Transverse colon (tissue), 4 donors: ENCODE data around the gene SETD5. TPM values are rescaled to one million over a fixed set of nuclear protein-coding genes. Genes with fewer than 3 reads are reported as not detected.

Experiments
- DNase-seq: peaks from one replicate; pipeline ENCODE4 v3.0.0-alpha.2; 2019
- H3K27ac ChIP-seq, 4 donors: fragments of 200-600 bp; sonication (generic); 2 replicates each; pipeline ENCODE4 v1.5.1; 2016 to 2018; ENCODE audit warnings: inconsistent platforms in 4 of 4
- H3K27me3 ChIP-seq: fragments of 200-600 bp; sonication (generic); 2 replicates; pipeline ENCODE4 v1.5.1; 2017; ENCODE audit warnings: inconsistent platforms
- H3K36me3 ChIP-seq, 4 donors: fragments of 200-600 bp; sonication (generic); 2 replicates each; pipeline ENCODE4 v1.5.1; 2017 to 2019; ENCODE audit warnings: inconsistent platforms in 4 of 4
- H3K4me1 ChIP-seq, 4 donors: fragments of 200-600 bp; sonication (generic); 2 replicates each; pipeline ENCODE4 v1.5.1; 2017 to 2020; ENCODE audit warnings: inconsistent platforms in 4 of 4
- H3K4me3 ChIP-seq, 4 donors: fragments of 200-600 bp; sonication (generic); 1 replicate in 1 of 4; 2 replicates in 3 of 4; pipeline versions ENCODE4 v1.5.1 to v1.6.1; 2017 to 2019; ENCODE audit warnings: inconsistent platforms in 4 of 4
- H3K9me3 ChIP-seq, 2 donors: fragments of 200-600 bp; sonication (generic); 2 replicates each; pipeline ENCODE4 v1.5.1; 2017 to 2019; ENCODE audit warnings: inconsistent platforms in 2 of 2
- EP300 ChIP-seq: sonication (generic); formaldehyde crosslinking; IDR thresholded peaks from one replicate; pipeline ENCODE4 v1.6.1; 2017; ENCODE audit warnings: antibody characterized with exemption, low read depth
- POLR2A ChIP-seq: fragments of 450-650 bp; IDR thresholded peaks from one replicate; pipeline ENCODE4 v1.6.1; 2016; ENCODE audit warnings: antibody characterized with exemption, mild to moderate bottlenecking, moderate library complexity
- POLR2AphosphoS5 ChIP-seq, 3 donors: sonication (generic); formaldehyde crosslinking; IDR thresholded peaks; one replicate each; pipeline ENCODE4 v1.6.1; 2016; ENCODE audit warnings: antibody characterized with exemption in 3 of 3
- WGBS, 2 donors: methylation state at CpG; one replicate each; pipeline ENCODE4 v1.1.5; 2018; ENCODE audit warnings: low coverage in 1 of 2; 5-methylcytosine and 5-hydroxymethylcytosine counted together
- in situ Hi-C, 4 donors: fragments of 200-750 bp; cut with MboI; loops; one replicate each; pipeline versions ENCODE4 v1.15.0 to v1.15.1; 2017; ENCODE audit warnings: low sequenced_read_pairs in 3 of 4, low pct_ligation_motif_present in 1 of 4, low pct_unique_long_range_greater_than_20kb in 1 of 4
- intact Hi-C: fragments of 100-400 bp; cut with DNase I; formaldehyde crosslinking; loops from one replicate; pipeline ENCODE4 v1.15.1; 2023; ENCODE audit warnings: low total_unique reads
- total RNA-seq, 4 donors: library from RNA; depleted of rRNA; stranded (reverse); fragments of >200 nt; gene quantifications; one replicate each; pipeline ENCODE4 v1.1.0, GENCODE V29; 2016
- TF ChIP-seq, protein P1 (sequence below), 5 experiments: fragments of 200-600 bp in 3 of 5; fragments of 450-650 bp in 2 of 5; sonication (generic) in 3 of 5; IDR thresholded peaks; 1 replicate in 2 of 5; 2 replicates in 3 of 5; pipeline ENCODE4 v1.5.1; 2016 to 2017; ENCODE audit warnings: antibody characterized with exemption in 5 of 5, inconsistent platforms in 3 of 5, mild to moderate bottlenecking in 2 of 5, moderate library complexity in 1 of 5

Gene SETD5
- total RNA-seq, 4 donors from 2014 or later = 70.6 to 161 (median 129) TPM

DNA sequence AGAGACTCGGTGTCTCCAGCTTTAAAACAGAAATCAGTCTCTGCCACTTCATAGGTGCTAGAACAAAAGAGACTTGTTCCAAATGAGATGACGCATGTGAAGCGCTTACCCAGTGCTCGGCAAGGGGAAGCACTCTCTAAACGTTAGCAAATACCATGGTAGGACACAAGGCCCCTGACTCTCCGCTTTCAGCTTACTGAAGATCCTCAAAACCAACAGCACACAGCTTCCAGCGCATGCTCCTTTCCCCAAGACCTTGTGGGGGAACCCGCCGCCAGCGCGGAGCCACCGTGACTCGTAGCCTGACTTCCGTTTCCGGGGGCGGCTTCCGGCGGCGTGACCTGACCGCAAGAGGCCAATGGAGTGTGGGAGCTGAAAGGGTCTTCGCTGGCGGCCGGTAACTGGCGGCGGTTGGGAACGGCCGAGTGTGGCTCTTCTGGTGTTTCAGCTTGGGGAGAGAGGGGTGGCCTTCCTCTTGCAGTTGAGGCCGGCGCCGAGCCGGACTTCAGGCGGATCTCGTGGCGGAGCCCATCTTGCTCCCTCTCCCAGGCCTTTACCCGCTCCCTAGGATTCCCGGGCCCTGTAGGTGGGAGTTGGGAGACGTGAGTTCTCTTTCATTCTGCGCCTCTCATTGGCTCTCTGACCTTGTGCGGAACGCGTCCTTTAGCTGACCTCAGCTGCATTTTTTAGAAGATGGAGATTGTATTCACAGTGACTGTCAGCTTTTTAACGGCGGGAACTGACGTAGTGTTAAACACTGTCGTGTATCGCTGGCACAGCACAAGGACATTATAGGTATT lies 34.5 kb upstream of the SETD5 start, which contains the start of gene THUMPD3:
Gene THUMPD3 (plus strand): TSS at position 324 of the 800 bp plus-strand sequence. CDS start 2,015 bp downstream, outside the sequence.
- Histone ChIP-seq H3K9me3 (no peaks in the 10 kb centered on the region), H3K27ac (peak within 1 kb of the TSS; percentile 87 to 93 (median 92)), H3K36me3 (peaks cover 0 to 27% (median 11%) of the 10 kb centered on the region in 4 donors), H3K4me3 (peak within 1 kb of the TSS; percentile 50 to 90 (median 56)), H3K4me1 (peaks cover 4 to 23% (median 21%) of the 10 kb centered on the region in 4 donors), H3K27me3 (no peaks in the 10 kb centered on the region)
- peak; percentile 79 for TF ChIP-seq POLR2A
- TF ChIP-seq, protein P1, sequence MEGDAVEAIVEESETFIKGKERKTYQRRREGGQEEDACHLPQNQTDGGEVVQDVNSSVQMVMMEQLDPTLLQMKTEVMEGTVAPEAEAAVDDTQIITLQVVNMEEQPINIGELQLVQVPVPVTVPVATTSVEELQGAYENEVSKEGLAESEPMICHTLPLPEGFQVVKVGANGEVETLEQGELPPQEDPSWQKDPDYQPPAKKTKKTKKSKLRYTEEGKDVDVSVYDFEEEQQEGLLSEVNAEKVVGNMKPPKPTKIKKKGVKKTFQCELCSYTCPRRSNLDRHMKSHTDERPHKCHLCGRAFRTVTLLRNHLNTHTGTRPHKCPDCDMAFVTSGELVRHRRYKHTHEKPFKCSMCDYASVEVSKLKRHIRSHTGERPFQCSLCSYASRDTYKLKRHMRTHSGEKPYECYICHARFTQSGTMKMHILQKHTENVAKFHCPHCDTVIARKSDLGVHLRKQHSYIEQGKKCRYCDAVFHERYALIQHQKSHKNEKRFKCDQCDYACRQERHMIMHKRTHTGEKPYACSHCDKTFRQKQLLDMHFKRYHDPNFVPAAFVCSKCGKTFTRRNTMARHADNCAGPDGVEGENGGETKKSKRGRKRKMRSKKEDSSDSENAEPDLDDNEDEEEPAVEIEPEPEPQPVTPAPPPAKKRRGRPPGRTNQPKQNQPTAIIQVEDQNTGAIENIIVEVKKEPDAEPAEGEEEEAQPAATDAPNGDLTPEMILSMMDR (IDR thresholded peaks at IDR 0.05) = no peak
- TF ChIP-seq EP300 = no peak
- peak; percentile 71 to 88 (median 87) for TF ChIP-seq POLR2AphosphoS5 (IDR thresholded peaks at IDR 0.05)
- DNase-seq = peak; percentile 90
- in situ Hi-C loops (loop anchor here in 2 of 4 donors (25.0 kb wide), 2 partner anchors 99 to 299 kb away; no protein-coding TSS in a partner anchor), intact Hi-C loops (no loop called here)
- 0 to 3% methylated on average over 6 to 46 of the region's 46 CpGs for WGBS, 2 donors

DNA sequence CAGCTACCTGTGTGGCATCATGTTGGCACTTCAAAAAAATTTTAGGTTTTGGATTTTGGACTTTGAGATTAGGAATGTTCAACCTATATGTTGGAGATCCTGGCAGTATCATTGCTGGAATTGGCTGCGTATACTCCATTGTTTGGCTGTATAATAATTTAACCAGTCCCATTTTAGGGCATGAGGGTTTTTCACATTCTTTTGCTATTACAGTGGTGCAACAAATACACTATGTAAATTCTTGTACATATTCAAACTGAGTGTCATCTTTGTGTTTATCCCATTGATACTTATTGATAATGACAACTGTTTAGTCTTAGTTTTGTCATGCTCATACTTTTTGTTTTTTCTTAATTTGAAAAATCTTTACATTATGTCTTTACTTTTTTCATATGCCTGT lies 27.9 kb upstream of the SETD5 start:
- Histone ChIP-seq H3K27me3 (no peaks in the 10 kb centered on the region), H3K27ac (no peak overlapping the region), H3K36me3 (peaks cover 0 to 80% (median 31%) of the 10 kb centered on the region in 4 donors), H3K4me3 (no peak overlapping the region), H3K4me1 (peaks cover 0 to 6% (median 4%) of the 10 kb centered on the region in 4 donors), H3K9me3 (no peaks in the 10 kb centered on the region)
- in situ Hi-C loops = loop anchor here in 2 of 4 donors (25.0 kb wide), 2 partner anchors 93 to 293 kb away; no protein-coding TSS in a partner anchor
- TF ChIP-seq EP300 (no peak), POLR2AphosphoS5 (IDR thresholded peaks at IDR 0.05) (no peak), POLR2A (no peak)
- TF ChIP-seq, protein P1 (IDR thresholded peaks at IDR 0.05) = no peak
- WGBS, 2 donors = 93 to 100% methylated on average over 1 of the region's 1 CpG
- DNase-seq = no peak
- intact Hi-C loops = no loop called here

DNA sequence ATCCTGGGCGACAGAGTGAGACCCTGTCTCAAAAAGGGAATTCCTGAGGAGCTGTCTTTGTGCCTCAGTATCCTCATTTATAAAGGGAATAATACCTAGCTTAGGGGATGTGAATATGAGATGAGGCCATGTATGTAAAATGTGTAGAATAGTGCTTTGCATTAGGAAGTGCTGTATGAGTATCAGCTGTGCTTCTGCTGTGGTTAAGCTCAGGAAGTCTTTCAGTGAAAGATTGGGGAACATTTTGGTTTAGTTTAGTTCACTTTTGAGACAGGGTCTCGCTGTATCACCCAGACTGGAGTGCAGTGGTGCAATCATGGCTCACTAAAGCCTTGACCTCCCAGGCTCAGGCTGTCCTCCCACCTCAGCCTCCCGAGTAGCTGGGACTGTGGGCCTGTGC lies 23.9 kb upstream of the SETD5 start:
- intact Hi-C loops (no loop called here), in situ Hi-C loops (loop anchor here in 2 of 4 donors (25.0 kb wide), 2 partner anchors 89 to 289 kb away; no protein-coding TSS in a partner anchor)
- H3K9me3 ChIP-seq = no peaks in the 10 kb centered on the region
- WGBS, 2 donors = 78 to 100% methylated on average over 1 to 3 of the region's 3 CpGs
- H3K4me3 ChIP-seq = no peak overlapping the region
- H3K27me3 ChIP-seq = no peaks in the 10 kb centered on the region
- TF ChIP-seq, protein P1 (IDR thresholded peaks at IDR 0.05) = no peak
- TF ChIP-seq POLR2A (no peak), POLR2AphosphoS5 (IDR thresholded peaks at IDR 0.05) (no peak), EP300 (no peak)
- peaks cover 0 to 74% (median 36%) of the 10 kb centered on the region in 4 donors for H3K36me3 ChIP-seq
- H3K4me1 ChIP-seq = no peaks in the 10 kb centered on the region
- no peak overlapping the region for H3K27ac ChIP-seq
- DNase-seq = no peak

DNA sequence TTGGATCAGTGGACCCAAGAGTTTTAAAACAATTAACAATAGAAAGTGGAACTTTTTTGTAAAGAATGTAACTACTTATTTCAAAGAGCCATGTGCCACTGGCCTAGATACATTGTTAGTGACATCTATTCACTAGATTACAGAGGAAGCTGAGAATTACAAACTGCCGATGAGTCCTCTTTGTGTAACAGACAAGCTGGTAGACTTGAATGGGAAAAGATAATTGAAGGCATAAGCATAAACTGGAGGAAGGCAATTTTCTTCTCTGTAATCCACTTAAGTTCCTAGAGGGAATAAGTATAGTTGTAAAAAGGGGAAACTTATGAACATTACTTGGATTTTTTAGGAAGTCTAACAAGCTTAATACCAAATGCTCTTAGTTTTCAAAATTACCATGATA lies 19.4 kb upstream of the SETD5 start:
- TF ChIP-seq POLR2AphosphoS5 (IDR thresholded peaks at IDR 0.05) = no peak
- no peak for TF ChIP-seq POLR2A
- TF ChIP-seq EP300 = no peak
- TF ChIP-seq, protein P1 (IDR thresholded peaks at IDR 0.05) = no peak
- H3K4me3 ChIP-seq = no peak overlapping the region
- H3K27me3 ChIP-seq = no peaks in the 10 kb centered on the region
- no peak overlapping the region for H3K27ac ChIP-seq
- H3K36me3 ChIP-seq = peaks cover 0 to 65% (median 24%) of the 10 kb centered on the region in 4 donors
- in situ Hi-C loops = no loop called here
- H3K9me3 ChIP-seq = no peaks in the 10 kb centered on the region
- 90% methylated on average over 1 of the region's 1 CpG for WGBS, 2 donors
- no peak for DNase-seq
- intact Hi-C loops = no loop called here
- H3K4me1 ChIP-seq = no peaks in the 10 kb centered on the region
